Erythroblast (primary cell): ENCODE measurements around the gene ACACB.

Experiments used
- GATA1 ChIP-seq: IDR thresholded peaks from 2 replicates; pipeline ENCODE4 v1.6.1; 2011; ENCODE audit warnings: low read depth, mild to moderate bottlenecking, control low read depth, low read length, moderate library complexity
- POLR2A ChIP-seq: IDR thresholded peaks from 2 replicates; pipeline ENCODE4 v1.6.1; 2011; ENCODE audit warnings: mild to moderate bottlenecking, low read length

DNA sequence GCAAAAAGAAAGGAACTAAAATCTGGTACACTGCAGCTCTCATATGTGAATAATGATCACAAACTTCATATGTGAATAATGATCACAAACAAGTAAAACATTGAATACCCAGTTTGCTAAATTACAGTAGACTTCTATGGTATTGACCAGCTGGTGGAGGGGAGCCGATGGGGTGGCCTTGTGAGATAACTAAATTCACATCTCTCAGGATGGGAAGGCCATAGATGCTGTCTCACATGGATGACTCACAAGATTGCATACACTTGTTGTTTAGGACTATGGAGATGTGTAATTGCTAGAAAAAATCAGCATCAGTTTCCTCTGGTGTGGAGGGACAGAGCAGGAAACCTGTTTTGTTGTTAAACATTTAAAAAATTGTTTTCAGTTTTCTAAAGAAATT is 49.2 kb downstream of the ACACB start:
- no peak for TF ChIP-seq POLR2A
- TF ChIP-seq GATA1 = no peak
